Omental fat pad (tissue), 4 donors: ENCODE data around the gene RNASE2. TPM values are rescaled to one million over a fixed set of nuclear protein-coding genes. Genes with fewer than 3 reads are reported as not detected.
"Not testable (repeated sequence)": the region's sequence is repeated elsewhere in the genome, so short reads cannot be mapped to it uniquely, and the experiment has no call there.

Source experiments
- ATAC-seq: fragments of 150-250 bp; one replicate; pipeline ENCODE4 v1.9.1; 2016; ENCODE audit warnings: mild to moderate bottlenecking, moderate library complexity; ENCODE audit not compliant: low FRiP score
- DNase-seq: peaks from one replicate; pipeline ENCODE4 v3.0.0-alpha.2; 2019; ENCODE audit warnings: low spot score
- CTCF ChIP-seq, 3 donors: fragments of 450-650 bp; IDR thresholded peaks; one replicate each; pipeline ENCODE4 v1.5.1; 2016 to 2017; ENCODE audit warnings: antibody characterized with exemption in 3 of 3, mild to moderate bottlenecking in 3 of 3, moderate library complexity in 2 of 3
- total RNA-seq, 4 donors: library from RNA; depleted of rRNA; stranded (reverse); fragments of >200 nt; gene quantifications; one replicate each; pipeline ENCODE4 v1.1.0, GENCODE V29; 2016

Gene RNASE2
- total RNA-seq, 4 donors from 2014 or later, result 2.5 to 8.2 (median 5.5) TPM

- no peak for DNase-seq
- ATAC-seq, result no peak
- no peak for TF ChIP-seq CTCF (IDR thresholded peaks at IDR 0.05)
Observed at GRCh38 chr14:20956376-20956976, 1.2 kb downstream of the RNASE2 start.

- not testable (repeated sequence) for ATAC-seq, DNase-seq
Observed at GRCh38 chr14:20958946-20959345, 3.7 kb downstream of the RNASE2 start.

GRCh38 chr14:20969336-20969735, 14.0 kb downstream of the RNASE2 start:
- TF ChIP-seq CTCF (IDR thresholded peaks at IDR 0.05), result no peak
- ATAC-seq (no peak), DNase-seq (no peak)

- no peak for TF ChIP-seq CTCF (IDR thresholded peaks at IDR 0.05)
- peak; percentile 27 for ATAC-seq
- DNase-seq, result no peak
Observed at GRCh38 chr14:20970647-20970982, 15.3 kb downstream of the RNASE2 start.

- ATAC-seq (peak; percentile 96), DNase-seq (peak; percentile 77)
- peak in 2 of 3 donors; percentile 72 to 77 for TF ChIP-seq CTCF (IDR thresholded peaks at IDR 0.05)
Observed at GRCh38 chr14:20970983-20971704, 15.9 kb downstream of the RNASE2 start.

- ATAC-seq (peak; percentile 63), DNase-seq (no peak)
- TF ChIP-seq CTCF (IDR thresholded peaks at IDR 0.05), result no peak
Observed at GRCh38 chr14:20971705-20972021, 16.4 kb downstream of the RNASE2 start.

- DNase-seq (no peak), ATAC-seq (no peak)
- TF ChIP-seq CTCF (IDR thresholded peaks at IDR 0.05), result no peak
Observed at GRCh38 chr14:20973501-20973900, 18.2 kb downstream of the RNASE2 start.
